ENCODE measurements around the gene MINAR1.

Gene MINAR1

GRCh38 chr15:79431636-79432344, at the start of gene MINAR1:
Gene MINAR1, plus strand, starts transcription at chr15:79432336. Its CDS starts 23,812 bp downstream, at chr15:79456148.
- H3K9me3 ChIP-seq (ENCODE audit: insufficient read depth, low read depth, low read length): no peaks in the 10 kb centered on the region
- H3K27ac ChIP-seq (ENCODE audit: low read length): no peak within 1 kb of the TSS
- peak within 1 kb of the TSS; percentile 12; the same call in 1 of the 2 replicates for H3K9ac ChIP-seq (ENCODE audit: low read depth, low read length)
- H3K4me1 ChIP-seq (ENCODE audit: insufficient read depth, low read length): peaks cover 22% of the 10 kb centered on the region
- no peaks in the 10 kb centered on the region for H3K36me3 ChIP-seq (ENCODE audit: insufficient read depth, low read depth, low read length)
- H3K4me3 ChIP-seq (ENCODE audit: low read length): peak within 1 kb of the TSS; percentile 60
- H3K27me3 ChIP-seq (ENCODE audit: insufficient read depth, low read length): peaks cover 96% of the 10 kb centered on the region

GRCh38 chr15:79394231-79394630, 37.9 kb upstream of the MINAR1 start:
- Histone ChIP-seq H3K9ac (ENCODE audit: low read depth, low read length) (no peak overlapping the region), H3K27me3 (ENCODE audit: insufficient read depth, low read length) (no peaks in the 10 kb centered on the region), H3K36me3 (ENCODE audit: insufficient read depth, low read depth, low read length) (no peaks in the 10 kb centered on the region), H3K27ac (ENCODE audit: low read length) (no peak overlapping the region), H3K4me3 (ENCODE audit: low read length) (no peak overlapping the region), H3K4me1 (ENCODE audit: insufficient read depth, low read length) (no peaks in the 10 kb centered on the region), H3K9me3 (ENCODE audit: insufficient read depth, low read depth, low read length) (no peaks in the 10 kb centered on the region)

- 0 out of 2 replicates have a peak, but pooled peaks cover 2% of the 10 kb centered on the region for H3K4me1 ChIP-seq (ENCODE audit: insufficient read depth, low read length)
- no peaks in the 10 kb centered on the region for H3K27me3 ChIP-seq (ENCODE audit: insufficient read depth, low read length)
- H3K9ac ChIP-seq (ENCODE audit: low read depth, low read length): no peak overlapping the region
- H3K36me3 ChIP-seq (ENCODE audit: insufficient read depth, low read depth, low read length): no peaks in the 10 kb centered on the region
- H3K9me3 ChIP-seq (ENCODE audit: insufficient read depth, low read depth, low read length): no peaks in the 10 kb centered on the region
- H3K27ac ChIP-seq (ENCODE audit: low read length): no peak overlapping the region
- H3K4me3 ChIP-seq (ENCODE audit: low read length): no peak overlapping the region
Measured at GRCh38 chr15:79396850-79397249, 35.3 kb upstream of the MINAR1 start.

GRCh38 chr15:79397269-79397910, 34.7 kb upstream of the MINAR1 start:
- Histone ChIP-seq H3K36me3 (ENCODE audit: insufficient read depth, low read depth, low read length) (no peaks in the 10 kb centered on the region), H3K4me3 (ENCODE audit: low read length) (no peak overlapping the region), H3K27ac (ENCODE audit: low read length) (no peak overlapping the region), H3K4me1 (ENCODE audit: insufficient read depth, low read length) (0 out of 2 replicates have a peak, but pooled peaks cover 2% of the 10 kb centered on the region), H3K9me3 (ENCODE audit: insufficient read depth, low read depth, low read length) (no peaks in the 10 kb centered on the region), H3K9ac (ENCODE audit: low read depth, low read length) (no peak overlapping the region), H3K27me3 (ENCODE audit: insufficient read depth, low read length) (no peaks in the 10 kb centered on the region)

- Histone ChIP-seq H3K4me3 (ENCODE audit: low read length) (no peak overlapping the region), H3K4me1 (ENCODE audit: insufficient read depth, low read length) (0 out of 2 replicates have a peak, but pooled peaks cover 2% of the 10 kb centered on the region), H3K27ac (ENCODE audit: low read length) (no peak overlapping the region), H3K9ac (ENCODE audit: low read depth, low read length) (no peak overlapping the region), H3K27me3 (ENCODE audit: insufficient read depth, low read length) (no peaks in the 10 kb centered on the region), H3K36me3 (ENCODE audit: insufficient read depth, low read depth, low read length) (no peaks in the 10 kb centered on the region), H3K9me3 (ENCODE audit: insufficient read depth, low read depth, low read length) (no peaks in the 10 kb centered on the region)
Measured at GRCh38 chr15:79399606-79400005, 32.5 kb upstream of the MINAR1 start.

GRCh38 chr15:79400650-79401049, 31.5 kb upstream of the MINAR1 start:
- H3K4me3 ChIP-seq (ENCODE audit: low read length): no peak overlapping the region; the same call in 1 of the 2 replicates
- no peaks in the 10 kb centered on the region for H3K27me3 ChIP-seq (ENCODE audit: insufficient read depth, low read length)
- 0 out of 2 replicates have a peak, but pooled peaks cover 2% of the 10 kb centered on the region for H3K4me1 ChIP-seq (ENCODE audit: insufficient read depth, low read length)
- H3K27ac ChIP-seq (ENCODE audit: low read length): no peak overlapping the region
- H3K9ac ChIP-seq (ENCODE audit: low read depth, low read length): no peak overlapping the region
- H3K36me3 ChIP-seq (ENCODE audit: insufficient read depth, low read depth, low read length): no peaks in the 10 kb centered on the region
- H3K9me3 ChIP-seq (ENCODE audit: insufficient read depth, low read depth, low read length): no peaks in the 10 kb centered on the region

GRCh38 chr15:79401301-79401700, 30.8 kb upstream of the MINAR1 start:
- H3K9me3 ChIP-seq (ENCODE audit: insufficient read depth, low read depth, low read length): no peaks in the 10 kb centered on the region

GRCh38 chr15:79402136-79402535, 30.0 kb upstream of the MINAR1 start:
- H3K9me3 ChIP-seq (ENCODE audit: insufficient read depth, low read depth, low read length): no peaks in the 10 kb centered on the region
- H3K36me3 ChIP-seq (ENCODE audit: insufficient read depth, low read depth, low read length): no peaks in the 10 kb centered on the region
- 0 out of 2 replicates have a peak, but pooled peaks cover 2% of the 10 kb centered on the region for H3K4me1 ChIP-seq (ENCODE audit: insufficient read depth, low read length)
- H3K27ac ChIP-seq (ENCODE audit: low read length): no peak overlapping the region
- H3K4me3 ChIP-seq (ENCODE audit: low read length): no peak overlapping the region
- no peak overlapping the region for H3K9ac ChIP-seq (ENCODE audit: low read depth, low read length)
- no peaks in the 10 kb centered on the region for H3K27me3 ChIP-seq (ENCODE audit: insufficient read depth, low read length)

More at GRCh38 chr15:79401301-79401700, 30.8 kb upstream of the MINAR1 start:
- 0 out of 2 replicates have a peak, but pooled peaks cover 2% of the 10 kb centered on the region for H3K4me1 ChIP-seq (ENCODE audit: insufficient read depth, low read length)
- H3K27ac ChIP-seq (ENCODE audit: low read length): no peak overlapping the region
- no peak overlapping the region for H3K4me3 ChIP-seq (ENCODE audit: low read length)
- H3K9ac ChIP-seq (ENCODE audit: low read depth, low read length): no peak overlapping the region
- no peaks in the 10 kb centered on the region for H3K27me3 ChIP-seq (ENCODE audit: insufficient read depth, low read length)
- H3K36me3 ChIP-seq (ENCODE audit: insufficient read depth, low read depth, low read length): no peaks in the 10 kb centered on the region

GRCh38 chr15:79403501-79403900, 28.6 kb upstream of the MINAR1 start:
- Histone ChIP-seq H3K9me3 (ENCODE audit: insufficient read depth, low read depth, low read length) (no peaks in the 10 kb centered on the region), H3K27me3 (ENCODE audit: insufficient read depth, low read length) (no peaks in the 10 kb centered on the region), H3K4me3 (ENCODE audit: low read length) (no peak overlapping the region), H3K9ac (ENCODE audit: low read depth, low read length) (no peak overlapping the region), H3K4me1 (ENCODE audit: insufficient read depth, low read length) (peaks cover 5% of the 10 kb centered on the region), H3K27ac (ENCODE audit: low read length) (no peak overlapping the region), H3K36me3 (ENCODE audit: insufficient read depth, low read depth, low read length) (no peaks in the 10 kb centered on the region)

- H3K27me3 ChIP-seq (ENCODE audit: insufficient read depth, low read length): no peaks in the 10 kb centered on the region
- H3K9ac ChIP-seq (ENCODE audit: low read depth, low read length): no peak overlapping the region
- H3K9me3 ChIP-seq (ENCODE audit: insufficient read depth, low read depth, low read length): no peaks in the 10 kb centered on the region
- H3K36me3 ChIP-seq (ENCODE audit: insufficient read depth, low read depth, low read length): no peaks in the 10 kb centered on the region
- no peak overlapping the region for H3K27ac ChIP-seq (ENCODE audit: low read length)
- peaks cover 17% of the 10 kb centered on the region for H3K4me1 ChIP-seq (ENCODE audit: insufficient read depth, low read length)
- H3K4me3 ChIP-seq (ENCODE audit: low read length): no peak overlapping the region
Measured at GRCh38 chr15:79406210-79406609, 25.9 kb upstream of the MINAR1 start.

- H3K27me3 ChIP-seq (ENCODE audit: insufficient read depth, low read length): no peaks in the 10 kb centered on the region
- H3K9ac ChIP-seq (ENCODE audit: low read depth, low read length): no peak overlapping the region
- H3K27ac ChIP-seq (ENCODE audit: low read length): no peak overlapping the region
- peaks cover 17% of the 10 kb centered on the region for H3K4me1 ChIP-seq (ENCODE audit: insufficient read depth, low read length)
- H3K4me3 ChIP-seq (ENCODE audit: low read length): no peak overlapping the region
- H3K36me3 ChIP-seq (ENCODE audit: insufficient read depth, low read depth, low read length): no peaks in the 10 kb centered on the region
- H3K9me3 ChIP-seq (ENCODE audit: insufficient read depth, low read depth, low read length): no peaks in the 10 kb centered on the region
Measured at GRCh38 chr15:79408041-79408440, 24.1 kb upstream of the MINAR1 start.

- Histone ChIP-seq H3K27ac (ENCODE audit: low read length) (no peak overlapping the region), H3K36me3 (ENCODE audit: insufficient read depth, low read depth, low read length) (no peaks in the 10 kb centered on the region), H3K9me3 (ENCODE audit: insufficient read depth, low read depth, low read length) (no peaks in the 10 kb centered on the region), H3K4me1 (ENCODE audit: insufficient read depth, low read length) (peaks cover 17% of the 10 kb centered on the region), H3K9ac (ENCODE audit: low read depth, low read length) (no peak overlapping the region), H3K27me3 (ENCODE audit: insufficient read depth, low read length) (no peaks in the 10 kb centered on the region), H3K4me3 (ENCODE audit: low read length) (no peak overlapping the region)
Measured at GRCh38 chr15:79410237-79410636, 21.9 kb upstream of the MINAR1 start.

Measured in iPS-20b (cell line).